OCI-LY7 (cell line): ENCODE measurements around the gene MYNN.

Experiments used
- CTCF ChIP-seq: fragments of 200-600 bp; sonication (generic); conservative IDR thresholded peaks from 2 replicates; pipeline ENCODE4 v1.5.1; 2014; ENCODE audit warnings: mild to moderate bottlenecking, antibody characterized with exemption, low read length, moderate library complexity, mixed read lengths
- EZH2phosphoT487 ChIP-seq: fragments of 200-600 bp; sonication (generic); IDR thresholded peaks from 2 replicates; pipeline ENCODE4 v1.6.1; 2018; ENCODE audit warnings: low read depth, borderline replicate concordance, mild to moderate bottlenecking, mixed run types, antibody characterized with exemption, low read length, moderate library complexity, mixed read lengths

DNA sequence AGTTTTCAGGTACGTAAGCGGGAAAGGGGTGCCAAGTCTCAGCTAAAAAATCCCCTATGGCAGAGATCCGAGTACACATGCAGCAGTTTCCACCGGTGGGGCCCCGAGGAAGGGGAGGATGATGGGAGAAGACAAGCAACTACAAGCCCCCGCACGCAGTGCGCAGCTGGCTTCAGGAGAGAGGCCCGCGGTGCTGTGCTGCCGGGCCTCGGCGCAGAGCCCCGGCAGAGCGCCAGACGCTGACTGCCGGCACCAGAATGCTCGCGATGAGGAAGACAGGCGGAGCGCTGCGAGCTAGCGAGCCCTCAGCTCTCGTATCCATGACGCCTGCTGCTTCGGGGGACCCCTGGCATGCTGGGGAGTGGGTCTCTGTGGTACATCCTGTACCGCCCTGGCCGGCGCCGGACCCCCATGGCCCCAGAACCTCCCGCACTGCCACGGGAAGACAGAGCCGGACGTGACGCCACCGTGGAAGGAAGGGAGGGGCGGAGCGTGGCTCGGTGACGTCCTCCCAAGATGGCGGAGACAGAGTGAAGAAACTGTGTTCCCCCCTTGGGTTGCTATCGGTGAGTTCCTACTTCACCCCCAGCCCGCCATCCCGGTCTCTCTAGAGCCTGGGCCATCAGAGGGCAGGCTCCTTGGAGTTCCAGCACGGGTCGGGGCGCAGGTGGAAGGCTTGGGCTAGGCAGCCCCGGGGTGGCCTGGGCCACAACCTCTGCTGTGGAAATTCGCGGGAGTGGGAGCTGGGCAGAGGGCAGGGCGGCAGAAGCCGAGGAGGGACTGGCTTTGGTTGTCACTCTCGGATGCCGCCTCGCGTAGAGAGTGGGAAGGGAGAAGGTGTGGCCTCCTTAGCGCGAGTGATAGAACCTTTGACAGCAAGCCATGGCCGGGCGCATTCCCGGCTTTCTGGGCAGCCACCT, at the start of gene MYNN:
- peak; percentile 50 for TF ChIP-seq CTCF
- TF ChIP-seq EZH2phosphoT487 = no peak
